PC-9 (cell line): ENCODE measurements around the gene NUP62.

Experiments
- EZH2 ChIP-seq: fragments of 200-600 bp; sonication (generic); IDR thresholded peaks from 2 replicates; pipeline ENCODE4 v1.8.0; 2017; ENCODE audit warnings: antibody characterized with exemption, low read depth
- TF ChIP-seq, protein P1 (sequence below): fragments of 200-600 bp; sonication (generic); conservative IDR thresholded peaks from 2 replicates; pipeline ENCODE4 v1.6.1; 2017; ENCODE audit warnings: mixed run types, antibody characterized with exemption, mild to moderate bottlenecking, moderate library complexity

DNA sequence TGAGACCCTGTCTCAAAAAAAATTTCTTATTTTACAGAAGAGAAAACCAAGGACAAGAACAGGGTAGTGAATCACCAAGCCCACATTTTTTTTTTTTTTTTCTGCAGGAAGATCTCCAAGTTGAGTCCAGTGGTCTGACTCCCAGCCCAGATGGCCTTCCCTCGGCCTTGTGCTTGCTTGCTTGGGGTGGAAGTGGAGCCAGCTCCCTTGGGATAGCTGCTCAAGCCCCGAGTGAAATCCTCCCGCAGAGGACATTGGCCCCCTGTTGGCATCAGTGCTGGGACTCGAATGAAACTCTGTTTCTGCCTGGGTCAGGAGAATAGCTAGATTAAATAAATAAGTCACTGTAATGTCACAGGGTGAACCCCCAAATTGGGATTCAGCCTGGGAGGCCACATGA is 9.4 kb upstream of the NUP62 start:
- TF ChIP-seq, protein P1, sequence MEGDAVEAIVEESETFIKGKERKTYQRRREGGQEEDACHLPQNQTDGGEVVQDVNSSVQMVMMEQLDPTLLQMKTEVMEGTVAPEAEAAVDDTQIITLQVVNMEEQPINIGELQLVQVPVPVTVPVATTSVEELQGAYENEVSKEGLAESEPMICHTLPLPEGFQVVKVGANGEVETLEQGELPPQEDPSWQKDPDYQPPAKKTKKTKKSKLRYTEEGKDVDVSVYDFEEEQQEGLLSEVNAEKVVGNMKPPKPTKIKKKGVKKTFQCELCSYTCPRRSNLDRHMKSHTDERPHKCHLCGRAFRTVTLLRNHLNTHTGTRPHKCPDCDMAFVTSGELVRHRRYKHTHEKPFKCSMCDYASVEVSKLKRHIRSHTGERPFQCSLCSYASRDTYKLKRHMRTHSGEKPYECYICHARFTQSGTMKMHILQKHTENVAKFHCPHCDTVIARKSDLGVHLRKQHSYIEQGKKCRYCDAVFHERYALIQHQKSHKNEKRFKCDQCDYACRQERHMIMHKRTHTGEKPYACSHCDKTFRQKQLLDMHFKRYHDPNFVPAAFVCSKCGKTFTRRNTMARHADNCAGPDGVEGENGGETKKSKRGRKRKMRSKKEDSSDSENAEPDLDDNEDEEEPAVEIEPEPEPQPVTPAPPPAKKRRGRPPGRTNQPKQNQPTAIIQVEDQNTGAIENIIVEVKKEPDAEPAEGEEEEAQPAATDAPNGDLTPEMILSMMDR: no peak
- no peak for TF ChIP-seq EZH2
